ENCODE data around the gene SIAH2.

Gene SIAH2

GRCh38 chr3:150727653-150728502, 35.1 kb downstream of the SIAH2 start:
- DNase-seq (ENCODE audit: low read depth), result no peak
- no peak overlapping the region for H3K4me3 ChIP-seq (ENCODE audit: low read depth, low read length)
- TF ChIP-seq, protein P1, sequence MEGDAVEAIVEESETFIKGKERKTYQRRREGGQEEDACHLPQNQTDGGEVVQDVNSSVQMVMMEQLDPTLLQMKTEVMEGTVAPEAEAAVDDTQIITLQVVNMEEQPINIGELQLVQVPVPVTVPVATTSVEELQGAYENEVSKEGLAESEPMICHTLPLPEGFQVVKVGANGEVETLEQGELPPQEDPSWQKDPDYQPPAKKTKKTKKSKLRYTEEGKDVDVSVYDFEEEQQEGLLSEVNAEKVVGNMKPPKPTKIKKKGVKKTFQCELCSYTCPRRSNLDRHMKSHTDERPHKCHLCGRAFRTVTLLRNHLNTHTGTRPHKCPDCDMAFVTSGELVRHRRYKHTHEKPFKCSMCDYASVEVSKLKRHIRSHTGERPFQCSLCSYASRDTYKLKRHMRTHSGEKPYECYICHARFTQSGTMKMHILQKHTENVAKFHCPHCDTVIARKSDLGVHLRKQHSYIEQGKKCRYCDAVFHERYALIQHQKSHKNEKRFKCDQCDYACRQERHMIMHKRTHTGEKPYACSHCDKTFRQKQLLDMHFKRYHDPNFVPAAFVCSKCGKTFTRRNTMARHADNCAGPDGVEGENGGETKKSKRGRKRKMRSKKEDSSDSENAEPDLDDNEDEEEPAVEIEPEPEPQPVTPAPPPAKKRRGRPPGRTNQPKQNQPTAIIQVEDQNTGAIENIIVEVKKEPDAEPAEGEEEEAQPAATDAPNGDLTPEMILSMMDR (conservative IDR thresholded peaks at IDR 0.05; ENCODE audit: low read depth, low read length), result no peak

DNA sequence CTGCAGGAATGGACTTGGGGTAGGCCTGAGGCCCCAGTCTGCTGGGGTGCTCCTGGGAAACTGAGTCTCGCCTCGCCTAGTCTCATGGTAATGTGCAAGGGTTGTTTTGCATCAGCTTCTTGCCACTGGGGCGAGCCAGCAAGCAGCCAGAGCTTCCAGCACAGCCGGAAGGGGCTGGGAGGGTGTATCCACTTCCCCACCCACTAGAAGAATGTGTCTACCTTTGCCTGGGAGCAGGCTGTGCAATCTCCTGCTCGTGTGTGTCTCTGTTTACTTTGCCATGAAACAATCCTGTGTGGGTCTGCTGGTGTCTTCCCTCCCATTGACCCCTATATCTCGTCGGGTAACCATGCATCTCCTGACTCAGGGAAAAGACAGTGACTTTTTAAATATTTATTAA, 37.4 kb downstream of the SIAH2 start:
- DNase-seq (ENCODE audit: low read depth), result no peak
- TF ChIP-seq, protein P1 (conservative IDR thresholded peaks at IDR 0.05; ENCODE audit: low read depth, low read length), result no peak

DNA sequence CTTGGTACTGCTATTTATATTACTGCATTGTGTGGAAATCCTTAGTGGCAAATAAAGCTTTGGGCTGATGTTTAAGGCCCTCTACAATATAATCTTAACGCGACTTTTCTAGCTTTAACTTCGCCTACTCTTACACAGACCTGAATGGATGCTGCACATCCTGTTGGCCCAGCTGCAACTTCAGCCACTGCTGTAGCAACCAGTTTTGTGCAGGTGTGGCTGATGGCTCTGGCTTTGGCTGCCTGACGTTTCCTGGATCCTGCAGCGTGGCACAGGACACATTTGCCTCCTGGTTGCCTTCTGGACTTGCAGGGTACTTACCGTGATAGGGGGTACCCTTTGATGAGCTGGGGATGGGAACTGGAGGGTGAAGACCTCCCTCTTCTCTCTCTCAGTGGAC, 39.0 kb downstream of the SIAH2 start:
- DNase-seq (ENCODE audit: low read depth), result no peak

More for the DNA sequence above, 37.4 kb downstream of the SIAH2 start:
- H3K4me3 ChIP-seq (ENCODE audit: low read depth, low read length), result no peak overlapping the region

GRCh38 chr3:150722267-150722666, 40.7 kb downstream of the SIAH2 start:
- TF ChIP-seq, protein P1 (conservative IDR thresholded peaks at IDR 0.05; ENCODE audit: low read depth, low read length), result no peak
- no peak for DNase-seq (ENCODE audit: low read depth)
- no peak overlapping the region for H3K4me3 ChIP-seq (ENCODE audit: low read depth, low read length)

More for the DNA sequence above, 39.0 kb downstream of the SIAH2 start:
- TF ChIP-seq, protein P1 (conservative IDR thresholded peaks at IDR 0.05; ENCODE audit: low read depth, low read length), result no peak
- no peak overlapping the region for H3K4me3 ChIP-seq (ENCODE audit: low read depth, low read length)

DNA sequence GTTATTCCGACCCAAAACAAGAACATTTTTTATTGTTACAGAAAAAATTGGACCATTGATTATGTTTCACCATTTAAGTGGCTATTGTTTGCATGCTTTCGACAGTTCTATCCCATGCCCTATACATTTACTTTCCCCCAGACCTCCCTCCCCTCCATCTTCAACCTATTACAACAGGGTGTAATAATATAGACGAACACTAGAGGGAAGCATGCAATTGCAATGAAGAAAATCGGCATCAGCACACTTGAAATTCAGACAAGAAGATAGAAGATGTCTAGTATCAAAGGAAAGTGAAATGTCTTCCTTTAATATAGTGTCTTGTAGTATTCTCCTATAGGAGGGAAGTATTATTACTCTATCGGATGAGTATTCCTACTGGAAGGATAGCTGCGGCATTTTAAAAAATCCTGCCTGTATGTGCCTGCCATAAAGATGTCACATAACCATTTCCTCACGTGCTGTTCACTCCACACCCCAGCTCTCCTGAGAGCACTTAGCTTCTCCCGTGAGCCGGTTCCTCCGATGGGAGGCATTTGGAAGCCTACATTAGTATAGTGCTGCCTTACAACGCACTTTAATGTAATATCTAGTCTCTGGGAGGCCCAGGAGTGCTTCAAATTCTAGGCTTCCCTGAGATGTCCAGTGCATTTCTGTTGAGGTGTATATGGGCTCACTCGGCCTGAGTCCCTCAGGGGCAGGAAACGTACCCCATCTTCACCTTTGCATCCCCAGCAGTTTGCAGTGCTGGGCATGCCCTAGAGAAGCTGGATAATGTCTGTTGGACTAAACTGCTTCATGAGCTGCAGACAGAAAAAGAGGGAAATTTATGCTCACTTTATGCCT, 41.5 kb downstream of the SIAH2 start:
- no peak overlapping the region for H3K4me3 ChIP-seq (ENCODE audit: low read depth, low read length)
- TF ChIP-seq, protein P1 (conservative IDR thresholded peaks at IDR 0.05; ENCODE audit: low read depth, low read length), result peak; percentile 73
- DNase-seq (ENCODE audit: low read depth), result peak; percentile 83

GRCh38 chr3:150720444-150720843, 42.5 kb downstream of the SIAH2 start:
- DNase-seq (ENCODE audit: low read depth), result no peak
- TF ChIP-seq, protein P1 (conservative IDR thresholded peaks at IDR 0.05; ENCODE audit: low read depth, low read length), result no peak
- no peak overlapping the region for H3K4me3 ChIP-seq (ENCODE audit: low read depth, low read length)
